Esophagus squamous epithelium (tissue), 4 donors: ENCODE measurements around the gene OR10C1.

ENCODE experiments used
- POLR2A ChIP-seq, 4 donors: fragments of 450-650 bp; IDR thresholded peaks; one replicate each; pipeline ENCODE4 v1.6.1; 2017; ENCODE audit warnings: antibody characterized with exemption in 4 of 4, mild to moderate bottlenecking in 4 of 4, moderate library complexity in 3 of 4
- TF ChIP-seq, protein P1 (sequence below), 6 experiments: fragments of 450-650 bp in 4 of 6; fragments of 200-600 bp in 2 of 6; sonication (generic) in 2 of 6; IDR thresholded peaks; one replicate each; pipeline ENCODE4 v1.5.1; 2016 to 2019; ENCODE audit warnings: antibody characterized with exemption in 6 of 6, mild to moderate bottlenecking in 4 of 6, moderate library complexity in 4 of 6

DNA sequence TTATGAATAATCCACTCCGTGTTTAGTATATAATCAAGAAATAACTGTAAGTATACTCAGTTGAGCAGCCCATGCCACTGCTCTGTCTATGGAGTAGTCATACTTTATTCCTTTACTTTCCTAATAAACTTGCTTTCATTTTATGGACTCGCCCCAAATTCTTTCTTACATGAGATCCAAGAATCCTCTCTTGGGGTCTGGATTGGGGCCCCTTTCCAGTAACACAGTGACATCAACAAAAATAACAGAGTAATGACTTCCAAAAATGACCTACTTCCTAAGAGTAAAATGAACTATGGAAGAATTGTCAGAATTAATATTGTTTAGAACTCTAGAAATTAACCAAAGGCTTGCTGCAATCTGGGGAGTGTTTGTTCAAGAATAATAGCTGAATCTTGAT is 26.7 kb downstream of the OR10C1 start:
- TF ChIP-seq, protein P1, sequence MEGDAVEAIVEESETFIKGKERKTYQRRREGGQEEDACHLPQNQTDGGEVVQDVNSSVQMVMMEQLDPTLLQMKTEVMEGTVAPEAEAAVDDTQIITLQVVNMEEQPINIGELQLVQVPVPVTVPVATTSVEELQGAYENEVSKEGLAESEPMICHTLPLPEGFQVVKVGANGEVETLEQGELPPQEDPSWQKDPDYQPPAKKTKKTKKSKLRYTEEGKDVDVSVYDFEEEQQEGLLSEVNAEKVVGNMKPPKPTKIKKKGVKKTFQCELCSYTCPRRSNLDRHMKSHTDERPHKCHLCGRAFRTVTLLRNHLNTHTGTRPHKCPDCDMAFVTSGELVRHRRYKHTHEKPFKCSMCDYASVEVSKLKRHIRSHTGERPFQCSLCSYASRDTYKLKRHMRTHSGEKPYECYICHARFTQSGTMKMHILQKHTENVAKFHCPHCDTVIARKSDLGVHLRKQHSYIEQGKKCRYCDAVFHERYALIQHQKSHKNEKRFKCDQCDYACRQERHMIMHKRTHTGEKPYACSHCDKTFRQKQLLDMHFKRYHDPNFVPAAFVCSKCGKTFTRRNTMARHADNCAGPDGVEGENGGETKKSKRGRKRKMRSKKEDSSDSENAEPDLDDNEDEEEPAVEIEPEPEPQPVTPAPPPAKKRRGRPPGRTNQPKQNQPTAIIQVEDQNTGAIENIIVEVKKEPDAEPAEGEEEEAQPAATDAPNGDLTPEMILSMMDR (IDR thresholded peaks at IDR 0.05), result no peak
- no peak for TF ChIP-seq POLR2A (IDR thresholded peaks at IDR 0.05)
